ENCODE data around the gene KCNK15. TPM values are rescaled to one million over a fixed set of nuclear protein-coding genes. Genes with fewer than 3 reads are reported as not detected.

KCNK15 gene
- total and polyA plus RNA-seq, 9 donors = 0.93 to 21.6 (median 4.4) TPM

DNA sequence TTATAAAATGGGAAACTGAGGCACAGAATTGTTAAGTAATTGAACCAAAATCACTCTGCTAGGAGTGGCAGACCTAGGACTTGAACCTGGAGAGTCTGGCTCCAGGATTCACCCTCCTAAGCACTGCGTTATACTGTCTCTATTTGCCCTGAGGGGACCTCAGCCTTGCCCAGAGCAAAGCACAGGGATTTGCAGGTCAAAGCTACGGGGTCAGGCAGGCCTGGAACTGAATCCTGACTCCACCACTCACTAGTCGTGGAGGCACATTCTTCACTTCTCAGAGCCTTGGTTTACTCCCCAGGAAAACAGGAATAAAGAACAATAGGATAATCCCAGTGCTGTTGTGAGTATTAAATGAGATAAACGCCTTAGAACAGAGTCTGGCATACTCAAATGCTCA, 19.4 kb downstream of the KCNK15 start:
- intact Hi-C loops (cut with DNase I) = no loop called here
- Histone ChIP-seq H3K36me3 (no peaks in the 10 kb centered on the region), H3K4me1 (ENCODE audit: insufficient read depth) (no peaks in the 10 kb centered on the region), H3K27me3 (no peaks in the 10 kb centered on the region), H3K9me3 (no peaks in the 10 kb centered on the region), H3K27ac (no peak overlapping the region), H3K4me3 (no peak overlapping the region)
- no peak for DNase-seq
- TF ChIP-seq EP300 (IDR thresholded peaks at IDR 0.05) (no peak), CTCF (IDR thresholded peaks at IDR 0.05) (no peak), POLR2A (IDR thresholded peaks at IDR 0.05) (no peak)
- WGBS, 3 donors = 39 to 42% (median 41%) methylated on average over 4 of the region's 4 CpGs

GRCh38 chr20:44765701-44766347, 20.2 kb downstream of the KCNK15 start:
- no peak for DNase-seq
- Histone ChIP-seq H3K9me3 (no peaks in the 10 kb centered on the region), H3K4me3 (no peak overlapping the region), H3K27me3 (no peaks in the 10 kb centered on the region), H3K27ac (no peak overlapping the region), H3K36me3 (no peaks in the 10 kb centered on the region), H3K4me1 (ENCODE audit: insufficient read depth) (no peaks in the 10 kb centered on the region)
- TF ChIP-seq EP300 (IDR thresholded peaks at IDR 0.05) (no peak), CTCF (IDR thresholded peaks at IDR 0.05) (no peak), POLR2A (IDR thresholded peaks at IDR 0.05) (no peak)
- intact Hi-C loops (cut with DNase I) = no loop called here
- WGBS, 3 donors = 43 to 55% (median 52%) methylated on average over 7 of the region's 7 CpGs

DNA sequence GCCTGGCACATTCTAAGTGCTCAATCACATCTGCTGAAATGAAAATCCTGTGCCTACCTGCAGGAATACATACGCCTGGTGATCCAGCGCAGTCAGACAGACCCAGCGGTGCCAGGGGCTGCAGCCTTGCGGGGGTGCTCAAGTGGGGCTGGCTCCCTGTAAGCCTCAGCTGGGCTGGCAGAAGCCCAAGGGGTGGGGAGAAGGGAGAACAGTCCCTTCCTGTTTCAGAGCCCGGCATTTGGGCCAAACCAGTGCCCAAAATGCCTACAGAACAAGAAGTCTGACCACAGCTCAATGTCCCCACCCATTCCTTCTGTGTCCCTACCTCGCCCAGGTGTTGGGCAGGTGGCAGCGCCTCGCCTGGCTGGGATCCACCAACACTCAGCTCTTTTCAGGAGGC, 22.6 kb downstream of the KCNK15 start:
- intact Hi-C loops (cut with DNase I) = no loop called here
- no peak for DNase-seq
- no peak overlapping the region for H3K4me3 ChIP-seq
- no peak for TF ChIP-seq EP300 (IDR thresholded peaks at IDR 0.05)
- TF ChIP-seq POLR2A (IDR thresholded peaks at IDR 0.05) = no peak
- no peak for TF ChIP-seq CTCF (IDR thresholded peaks at IDR 0.05)
- H3K4me1 ChIP-seq (ENCODE audit: insufficient read depth) = no peaks in the 10 kb centered on the region
- no peak overlapping the region for H3K27ac ChIP-seq
- H3K27me3 ChIP-seq = no peaks in the 10 kb centered on the region
- no peaks in the 10 kb centered on the region for H3K9me3 ChIP-seq
- H3K36me3 ChIP-seq = no peaks in the 10 kb centered on the region
- WGBS, 3 donors = 88 to 89% (median 88%) methylated on average over 8 of the region's 8 CpGs

DNA sequence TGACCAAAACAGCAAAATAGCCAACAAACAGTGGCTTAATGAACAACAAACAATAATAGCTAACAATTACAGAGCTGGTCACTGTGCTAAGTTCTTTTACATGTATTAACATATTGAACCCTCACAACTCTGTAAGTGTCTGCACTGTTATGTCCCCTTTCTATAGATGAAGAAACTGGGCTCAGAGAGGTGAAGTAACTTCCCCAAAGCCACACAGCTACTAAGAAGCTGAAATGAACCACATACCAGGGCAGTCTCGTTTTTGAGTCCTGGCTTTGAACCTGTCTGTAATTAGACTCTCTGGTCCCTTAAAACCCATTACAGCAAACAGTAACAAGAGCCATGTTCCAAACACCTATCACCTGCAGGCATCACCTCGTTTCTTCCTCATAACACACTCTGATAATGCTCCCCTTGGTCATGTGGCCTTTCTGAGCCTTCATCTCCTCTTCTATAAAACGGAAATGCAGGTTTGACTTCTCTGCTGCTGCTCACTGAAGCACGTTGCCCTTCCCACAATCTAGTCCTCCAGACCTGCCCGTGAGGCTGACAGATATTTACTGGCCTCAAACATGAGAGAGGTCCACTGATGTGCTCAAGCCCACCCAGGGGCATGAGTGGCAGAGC, 23.3 kb downstream of the KCNK15 start:
- DNase-seq = no peak
- intact Hi-C loops (cut with DNase I) = no loop called here
- Histone ChIP-seq H3K27ac (no peak overlapping the region), H3K4me3 (no peak overlapping the region), H3K27me3 (no peaks in the 10 kb centered on the region), H3K9me3 (no peaks in the 10 kb centered on the region), H3K36me3 (no peaks in the 10 kb centered on the region), H3K4me1 (ENCODE audit: insufficient read depth) (no peaks in the 10 kb centered on the region)
- TF ChIP-seq CTCF (IDR thresholded peaks at IDR 0.05) (no peak), POLR2A (IDR thresholded peaks at IDR 0.05) (no peak), EP300 (IDR thresholded peaks at IDR 0.05) (no peak)
- WGBS, 3 donors = 36 to 56% (median 40%) methylated on average over 5 of the region's 5 CpGs
